ENCODE results near the gene LRIG2. TPM values are rescaled to one million over a fixed set of nuclear protein-coding genes. Genes with fewer than 3 reads are reported as not detected.

LRIG2 gene
- total RNA-seq, 4 donors from 2014 or later, result 8.6 to 13.6 (median 10.7) TPM

- Histone ChIP-seq H3K27ac (no peak overlapping the region), H3K36me3 (peaks cover 13 to 100% of the 10 kb centered on the region in 2 donors), H3K27me3 (no peaks in the 10 kb centered on the region), H3K4me3 (no peak overlapping the region), H3K4me1 (no peaks in the 10 kb centered on the region), H3K9me3 (no peaks in the 10 kb centered on the region)
- no peak for ATAC-seq
- TF ChIP-seq EP300 (IDR thresholded peaks at IDR 0.05) (no peak), CTCF (IDR thresholded peaks at IDR 0.05) (no peak), POLR2A (IDR thresholded peaks at IDR 0.05) (no peak), POLR2AphosphoS5 (IDR thresholded peaks at IDR 0.05) (no peak)
Observed at GRCh38 chr1:113103977-113104376, 31.0 kb downstream of the LRIG2 start.

- TF ChIP-seq POLR2AphosphoS5 (IDR thresholded peaks at IDR 0.05), result no peak
- no peak for TF ChIP-seq EP300 (IDR thresholded peaks at IDR 0.05)
- Histone ChIP-seq H3K36me3 (peaks cover 3 to 100% of the 10 kb centered on the region in 2 donors), H3K27me3 (no peaks in the 10 kb centered on the region), H3K9me3 (no peaks in the 10 kb centered on the region), H3K4me3 (no peak overlapping the region), H3K4me1 (no peaks in the 10 kb centered on the region), H3K27ac (no peak overlapping the region)
- ATAC-seq, result no peak
- WGBS, 2 donors (ENCODE audit: low coverage in 1 of 2), result 81 to 92% methylated on average over 2 of the region's 2 CpGs
Observed at GRCh38 chr1:113106910-113107309, 33.9 kb downstream of the LRIG2 start.

- Histone ChIP-seq H3K4me3 (no peak overlapping the region), H3K27me3 (no peaks in the 10 kb centered on the region), H3K9me3 (no peaks in the 10 kb centered on the region), H3K27ac (peak overlapping the region in 3 of 4 donors; percentile 7 to 43 (median 36)), H3K4me1 (no peaks in the 10 kb centered on the region), H3K36me3 (peaks cover 10 to 100% of the 10 kb centered on the region in 2 donors)
- TF ChIP-seq POLR2A (IDR thresholded peaks at IDR 0.05), result no peak
- TF ChIP-seq POLR2AphosphoS5 (IDR thresholded peaks at IDR 0.05), result peak; percentile 25
- peak in 1 of 4 experiments; percentile 18 for TF ChIP-seq CTCF (IDR thresholded peaks at IDR 0.05)
- WGBS, 2 donors (ENCODE audit: low coverage in 1 of 2), result 41 to 60% methylated on average over 2 to 5 of the region's 5 CpGs
- ATAC-seq, result peak; percentile 79
Observed at GRCh38 chr1:113109908-113110554, 37.0 kb downstream of the LRIG2 start.

- H3K4me1 ChIP-seq, result no peaks in the 10 kb centered on the region
- ATAC-seq, result no peak
- TF ChIP-seq CTCF (IDR thresholded peaks at IDR 0.05) (no peak), EP300 (IDR thresholded peaks at IDR 0.05) (no peak), POLR2A (IDR thresholded peaks at IDR 0.05) (no peak), POLR2AphosphoS5 (IDR thresholded peaks at IDR 0.05) (no peak)
- H3K4me3 ChIP-seq, result no peak overlapping the region
- no peak overlapping the region for H3K27ac ChIP-seq
- no peaks in the 10 kb centered on the region for H3K27me3 ChIP-seq
- no peaks in the 10 kb centered on the region for H3K9me3 ChIP-seq
- peaks cover 14 to 100% of the 10 kb centered on the region in 2 donors for H3K36me3 ChIP-seq
Observed at GRCh38 chr1:113118266-113118665, 45.3 kb downstream of the LRIG2 start.

- H3K4me1 ChIP-seq, result peaks cover 0 to 14% (median 0%) of the 10 kb centered on the region in 3 donors
- peak overlapping the region in 3 of 4 donors; percentile 8 to 54 (median 39) for H3K27ac ChIP-seq
- H3K27me3 ChIP-seq, result no peaks in the 10 kb centered on the region
- H3K9me3 ChIP-seq, result no peaks in the 10 kb centered on the region
- H3K36me3 ChIP-seq, result peaks cover 0 to 88% of the 10 kb centered on the region in 2 donors
- no peak for TF ChIP-seq EP300 (IDR thresholded peaks at IDR 0.05)
- TF ChIP-seq POLR2AphosphoS5 (IDR thresholded peaks at IDR 0.05), result peak; percentile 59
- TF ChIP-seq CTCF (IDR thresholded peaks at IDR 0.05), result no peak
- no peak for ATAC-seq
- 0 to 45% methylated on average over 1 to 3 of the region's 3 CpGs for WGBS, 2 donors (ENCODE audit: low coverage in 1 of 2)
- H3K4me3 ChIP-seq, result no peak overlapping the region
Observed at GRCh38 chr1:113123737-113124136, 50.7 kb downstream of the LRIG2 start.

Measured in gastroesophageal sphincter (tissue), 4 donors.